ENCODE data around the gene CTSC. TPM values are rescaled to one million over a fixed set of nuclear protein-coding genes. Genes with fewer than 3 reads are reported as not detected.
"Not testable (repeated sequence)": the region's sequence is repeated elsewhere in the genome, so short reads cannot be mapped to it uniquely, and the experiment has no call there.

Gene CTSC
- polyA plus RNA-seq, 3 donors: 150 to 415 (median 284) TPM

- no CpG with 5 or more reads among the region's 4 CpGs for WGBS (ENCODE audit: insufficient coverage)
- intact Hi-C loops (cut with micrococcal nuclease): no loop called here
- H3K27me3 Mint-ChIP-seq (ENCODE audit: low read depth in 3 of 3): no peaks in the 10 kb centered on the region
- no peak for DNase-seq
- H3K4me3 Mint-ChIP-seq: no peak overlapping the region
- H3K4me1 Mint-ChIP-seq: peaks cover 58% of the 10 kb centered on the region
- H3K36me3 Mint-ChIP-seq: peaks cover 61 to 68% of the 10 kb centered on the region in 2 donors
- Histone ChIP-seq H3K27ac (ENCODE audit: low read depth in 1 of 2, low read length in 2 of 2) (peak overlapping the region in 1 of 2 donors; percentile 11), H3K4me3 (replicated peaks in 1 of 3; ENCODE audit: low read depth in 2 of 3, low read length in 3 of 3) (no peak overlapping the region), H3K4me1 (ENCODE audit: control insufficient read depth in 1 of 2, insufficient read depth in 2 of 2, low read length in 2 of 2) (peaks cover 27 to 30% of the 10 kb centered on the region in 2 donors), H3K9ac (ENCODE audit: insufficient read depth, low read length, poor library complexity, severe bottlenecking) (no peak overlapping the region), H3K36me3 (replicated peaks in 1 of 2; ENCODE audit: control insufficient read depth in 1 of 2, insufficient read depth in 2 of 2, low read length in 2 of 2) (peaks cover 21 to 65% of the 10 kb centered on the region in 2 donors), H4K20me1 (ENCODE audit: insufficient read depth, low read length) (peaks cover 95% of the 10 kb centered on the region), H3K27me3 (ENCODE audit: control insufficient read depth in 2 of 2, insufficient read depth in 2 of 2, low read length in 2 of 2) (no peaks in the 10 kb centered on the region), H3K9me3 (replicated peaks in 1 of 2; ENCODE audit: control insufficient read depth in 1 of 2, insufficient read depth in 1 of 2, low read length in 2 of 2) (no peaks in the 10 kb centered on the region), H2AFZ (ENCODE audit: insufficient read depth, low read depth, low read length, poor library complexity, severe bottlenecking) (no peak overlapping the region), H3K79me2 (ENCODE audit: insufficient read depth, low read length) (peaks cover 97% of the 10 kb centered on the region), H3K4me2 (replicated peaks; ENCODE audit: extremely low read depth, low read length, poor library complexity, severe bottlenecking) (no peak overlapping the region)
- no peak overlapping the region for H3K27ac Mint-ChIP-seq
- TF ChIP-seq CTCF (IDR thresholded peaks at IDR 0.05): no peak
- no peaks in the 10 kb centered on the region for H3K9me3 Mint-ChIP-seq
Measured at GRCh38 chr11:88324562-88325345, 12.8 kb downstream of the CTSC start.

- peaks cover 41% of the 10 kb centered on the region for H3K4me1 Mint-ChIP-seq
- H3K4me2 ChIP-seq (replicated peaks; ENCODE audit: extremely low read depth, low read length, poor library complexity, severe bottlenecking); H3K27ac ChIP-seq (ENCODE audit: low read depth in 1 of 2, low read length in 2 of 2); H3K4me3 ChIP-seq (replicated peaks in 1 of 3; ENCODE audit: low read depth in 2 of 3, low read length in 3 of 3); H3K9me3 ChIP-seq (replicated peaks in 1 of 2; ENCODE audit: control insufficient read depth in 1 of 2, insufficient read depth in 1 of 2, low read length in 2 of 2); H2AFZ ChIP-seq (ENCODE audit: insufficient read depth, low read depth, low read length, poor library complexity, severe bottlenecking); H3K27me3 ChIP-seq (ENCODE audit: control insufficient read depth in 2 of 2, insufficient read depth in 2 of 2, low read length in 2 of 2); H3K4me3 Mint-ChIP-seq; H3K9me3 Mint-ChIP-seq; intact Hi-C loops (cut with micrococcal nuclease); H3K9ac ChIP-seq (ENCODE audit: insufficient read depth, low read length, poor library complexity, severe bottlenecking); DNase-seq; H3K27me3 Mint-ChIP-seq (ENCODE audit: low read depth in 3 of 3): not testable (repeated sequence)
- peaks cover 53 to 56% of the 10 kb centered on the region in 2 donors for H3K36me3 Mint-ChIP-seq
- peaks cover 20 to 58% of the 10 kb centered on the region in 2 donors for H3K36me3 ChIP-seq (replicated peaks in 1 of 2; ENCODE audit: control insufficient read depth in 1 of 2, insufficient read depth in 2 of 2, low read length in 2 of 2)
- 98% methylated on average over 5 of the region's 8 CpGs for WGBS (ENCODE audit: insufficient coverage)
- peak overlapping the region in 1 of 7 donors; percentile 7 for H3K27ac Mint-ChIP-seq
- H3K4me1 ChIP-seq (ENCODE audit: control insufficient read depth in 1 of 2, insufficient read depth in 2 of 2, low read length in 2 of 2): peaks cover 12% of the 10 kb centered on the region in 2 donors
- H3K79me2 ChIP-seq (ENCODE audit: insufficient read depth, low read length): peaks cover 95% of the 10 kb centered on the region
- H4K20me1 ChIP-seq (ENCODE audit: insufficient read depth, low read length): peaks cover 94% of the 10 kb centered on the region
Measured at GRCh38 chr11:88322881-88323280, 14.7 kb downstream of the CTSC start.

GRCh38 chr11:88321412-88321811 lies 16.1 kb downstream of the CTSC start:
- H3K4me1 ChIP-seq (ENCODE audit: control insufficient read depth in 1 of 2, insufficient read depth in 2 of 2, low read length in 2 of 2); DNase-seq; H3K9me3 Mint-ChIP-seq; H3K27ac ChIP-seq (ENCODE audit: low read depth in 1 of 2, low read length in 2 of 2); H3K27me3 Mint-ChIP-seq (ENCODE audit: low read depth in 3 of 3); H3K4me3 ChIP-seq (replicated peaks in 1 of 3; ENCODE audit: low read depth in 2 of 3, low read length in 3 of 3); H3K4me3 Mint-ChIP-seq; H3K27me3 ChIP-seq (ENCODE audit: control insufficient read depth in 2 of 2, insufficient read depth in 2 of 2, low read length in 2 of 2); H2AFZ ChIP-seq (ENCODE audit: insufficient read depth, low read depth, low read length, poor library complexity, severe bottlenecking); intact Hi-C loops (cut with micrococcal nuclease); H3K9ac ChIP-seq (ENCODE audit: insufficient read depth, low read length, poor library complexity, severe bottlenecking); H3K9me3 ChIP-seq (replicated peaks in 1 of 2; ENCODE audit: control insufficient read depth in 1 of 2, insufficient read depth in 1 of 2, low read length in 2 of 2); H3K4me2 ChIP-seq (replicated peaks; ENCODE audit: extremely low read depth, low read length, poor library complexity, severe bottlenecking): not testable (repeated sequence)
- Mint-ChIP-seq H3K36me3 (peaks cover 49 to 52% of the 10 kb centered on the region in 2 donors), H3K4me1 (peaks cover 26% of the 10 kb centered on the region), H3K27ac (peak overlapping the region in 1 of 7 donors; percentile 61)
- Histone ChIP-seq H4K20me1 (ENCODE audit: insufficient read depth, low read length) (peaks cover 87% of the 10 kb centered on the region), H3K36me3 (replicated peaks in 1 of 2; ENCODE audit: control insufficient read depth in 1 of 2, insufficient read depth in 2 of 2, low read length in 2 of 2) (peaks cover 20 to 53% of the 10 kb centered on the region in 2 donors), H3K79me2 (ENCODE audit: insufficient read depth, low read length) (peaks cover 95% of the 10 kb centered on the region)

All from CD14-positive monocyte (primary cell).